Umbilical cord (tissue), 2 donors: ENCODE data around the gene FLT4. TPM values are rescaled to one million over a fixed set of nuclear protein-coding genes. Genes with fewer than 3 reads are reported as not detected.
"Not testable (repeated sequence)": the region's sequence is repeated elsewhere in the genome, so short reads cannot be mapped to it uniquely, and the experiment has no call there.

ENCODE experiments used
- DNase-seq: peaks from one replicate; pipeline ENCODE4 v3.0.0-alpha.2; 2015; ENCODE audit warnings: low spot score
- total RNA-seq: library from RNA; depleted of rRNA; stranded (reverse); fragments of >200 nt; gene quantifications from one replicate; pipeline ENCODE4 v1.2.3, GENCODE V29; 2014; ENCODE audit warnings: low replicate concordance; ENCODE audit not compliant: insufficient read depth

Gene FLT4
- total RNA-seq = 0.48 TPM

DNA sequence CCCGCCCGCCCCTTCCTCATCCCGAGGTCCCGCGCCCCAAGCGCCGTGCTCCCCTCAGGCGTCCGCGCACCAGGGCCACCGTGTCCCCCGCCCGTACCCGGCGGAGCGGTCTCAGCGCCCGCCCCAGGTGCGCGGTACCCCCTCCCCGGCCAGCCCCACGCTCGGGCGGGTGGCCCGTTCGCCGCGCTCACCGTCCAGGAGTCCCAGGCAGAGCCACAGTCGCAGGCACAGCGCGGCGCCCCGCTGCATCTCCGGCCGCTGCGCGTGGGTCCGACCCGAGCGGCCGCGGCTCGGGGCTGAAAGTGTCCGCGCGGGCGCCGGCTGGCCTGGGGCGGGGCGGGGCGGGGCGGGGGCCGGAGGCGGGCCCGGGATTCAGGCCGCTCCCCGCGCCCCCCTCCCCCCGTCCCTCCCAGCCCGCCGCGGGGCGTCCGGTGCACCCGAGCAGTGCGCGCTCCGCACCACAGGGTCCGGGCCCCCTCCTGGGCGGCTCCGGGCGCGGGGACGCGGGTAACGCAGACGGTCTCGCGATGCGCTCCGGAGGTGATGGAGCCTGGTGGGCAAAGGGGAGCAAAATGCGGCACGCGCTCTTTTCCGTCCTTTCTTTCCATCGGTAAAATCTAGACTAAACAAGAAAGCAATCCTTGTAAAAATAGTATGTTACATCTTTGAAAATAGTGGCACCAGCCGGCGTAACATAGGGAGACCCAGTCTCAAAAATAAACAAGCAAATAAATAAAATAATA lies at the start of gene FLT4:
Gene FLT4, minus strand, starts transcription at position 304 of the 743 bp plus-strand sequence. Its CDS starts 55 bp downstream, at position 249.
- no peak for DNase-seq

DNA sequence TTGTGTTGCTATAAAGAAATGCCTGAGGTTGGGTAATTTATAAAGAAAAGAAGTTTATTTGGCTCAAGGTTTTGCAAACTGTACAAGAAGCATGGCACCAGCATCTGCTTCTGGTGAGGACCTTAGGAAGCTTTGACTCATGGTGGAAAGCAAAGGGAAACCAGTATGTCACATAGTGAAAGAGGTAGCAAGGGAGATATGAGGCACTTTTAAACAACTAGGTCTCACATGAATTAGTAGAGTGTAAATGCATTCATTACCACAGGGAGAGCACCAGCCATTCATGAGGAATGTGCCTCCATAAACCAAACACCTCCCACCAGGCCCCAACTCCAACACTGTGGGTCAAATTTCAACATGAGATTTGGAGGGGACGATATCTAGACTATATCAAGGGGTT lies 49.6 kb upstream of the FLT4 start:
- DNase-seq = no peak

DNA sequence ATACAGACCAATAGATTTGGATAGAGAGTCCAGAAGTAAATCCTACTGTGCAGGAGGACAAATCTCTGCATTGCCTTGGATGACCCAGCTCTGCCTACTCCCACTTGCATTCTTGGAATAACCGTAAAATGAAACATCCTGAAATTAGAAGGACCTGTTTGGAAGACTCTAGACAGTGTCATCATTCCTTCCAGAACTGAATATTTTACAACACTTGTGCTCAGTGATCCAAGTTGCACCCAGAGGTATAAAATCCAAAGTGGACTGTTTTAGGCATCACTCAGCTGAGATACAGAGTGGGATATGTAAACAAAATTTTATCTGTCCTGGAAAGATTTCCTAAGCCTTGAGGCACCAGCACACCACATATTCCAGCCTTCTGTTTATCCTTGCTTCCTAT lies 46.7 kb upstream of the FLT4 start:
- DNase-seq = no peak

DNA sequence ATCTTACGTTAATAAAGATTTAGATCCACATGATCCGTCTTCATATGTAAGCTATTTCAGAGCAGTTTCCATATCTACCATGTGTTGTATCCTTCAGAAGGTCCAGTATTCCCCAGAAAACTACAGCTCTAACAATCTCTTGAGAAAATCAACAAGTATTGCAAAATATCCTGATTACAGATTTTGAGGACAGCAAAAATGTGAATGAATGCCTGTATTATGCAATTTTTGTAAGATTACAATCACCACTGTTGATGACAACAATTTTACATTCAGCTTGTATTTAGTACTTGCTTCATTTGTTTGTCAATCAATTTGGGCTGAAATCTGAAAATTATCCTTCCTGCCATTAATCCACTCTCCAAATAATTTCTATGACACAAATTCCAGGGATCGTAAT lies 43.0 kb upstream of the FLT4 start:
- DNase-seq = no peak

GRCh38 chr5:180691046-180691445 lies 41.6 kb upstream of the FLT4 start:
- DNase-seq = no peak

DNA sequence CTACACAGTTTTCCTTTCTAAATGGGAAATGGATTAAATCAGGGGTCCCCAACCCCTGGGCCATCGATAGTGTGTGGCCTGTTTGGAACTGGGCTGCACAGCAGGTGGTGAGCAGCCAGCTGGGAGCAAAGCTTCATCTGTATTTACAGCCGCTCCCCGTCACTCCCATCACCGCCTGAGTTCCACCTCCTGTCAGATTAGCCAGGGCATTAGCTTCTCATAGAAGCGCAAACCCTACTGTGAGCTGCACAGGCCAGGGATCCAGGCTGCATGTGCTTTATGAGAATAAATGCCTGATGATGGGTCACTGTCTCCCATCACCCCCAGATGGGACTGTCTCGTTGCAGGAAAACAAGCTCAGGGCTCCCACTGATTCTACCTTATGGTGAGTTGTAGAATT lies 41.2 kb upstream of the FLT4 start:
- DNase-seq = no peak

DNA sequence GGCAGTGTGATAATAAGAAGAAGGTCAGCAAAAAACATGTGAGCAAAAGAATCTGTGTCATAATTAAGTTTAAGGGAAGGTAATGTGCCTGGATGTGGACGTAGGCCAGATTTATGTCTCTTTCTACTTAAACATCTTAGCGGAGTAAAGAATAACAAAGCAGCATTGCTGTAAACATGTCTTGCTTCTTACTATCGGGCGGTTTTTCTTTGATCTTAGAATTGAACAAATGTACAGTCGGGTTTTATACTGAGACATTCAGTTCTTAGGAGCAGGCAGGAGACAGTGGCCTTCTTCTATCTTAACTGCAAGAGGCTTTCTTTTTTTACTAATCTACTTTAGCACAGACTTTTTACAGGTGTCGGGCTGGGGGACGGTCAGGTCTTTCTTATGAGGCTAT lies 40.4 kb upstream of the FLT4 start:
- DNase-seq = no peak

DNA sequence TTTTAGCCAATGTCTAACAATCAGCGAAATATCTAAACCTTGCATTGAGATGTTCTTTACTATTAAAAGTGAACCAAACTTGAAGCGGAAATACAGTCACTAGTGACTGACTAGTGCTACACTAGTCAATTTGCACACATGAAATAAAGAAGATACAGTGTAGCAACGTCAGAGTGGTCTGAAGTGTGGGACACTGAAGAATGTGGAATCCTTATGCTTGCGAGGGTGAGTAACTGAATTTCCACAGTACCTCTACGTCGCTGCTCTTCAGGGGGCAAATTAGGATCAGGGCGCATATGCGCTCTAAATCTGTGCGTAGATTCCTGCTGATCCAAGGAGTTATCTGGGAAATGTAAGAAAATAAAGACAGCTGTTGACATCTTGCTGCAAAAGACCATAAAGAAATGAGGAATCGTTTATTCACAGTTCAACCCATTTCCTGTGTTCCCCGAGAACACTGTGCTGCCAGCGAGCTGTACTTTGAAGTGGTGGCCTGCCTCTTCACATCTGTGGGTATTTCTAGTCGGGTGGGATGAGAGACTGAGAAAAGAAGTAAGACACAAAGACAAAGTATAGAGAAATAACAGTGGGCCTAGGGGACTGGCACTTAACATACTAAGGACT lies 39.8 kb upstream of the FLT4 start:
- peak; percentile 22 for DNase-seq

GRCh38 chr5:180688330-180689070 lies 39.1 kb upstream of the FLT4 start:
- DNase-seq = peak; percentile 13

- not testable (repeated sequence) for DNase-seq
Observed at GRCh38 chr5:180686799-180687198, 37.4 kb upstream of the FLT4 start.

- no peak for DNase-seq
Observed at GRCh38 chr5:180684623-180685161, 35.3 kb upstream of the FLT4 start.

DNA sequence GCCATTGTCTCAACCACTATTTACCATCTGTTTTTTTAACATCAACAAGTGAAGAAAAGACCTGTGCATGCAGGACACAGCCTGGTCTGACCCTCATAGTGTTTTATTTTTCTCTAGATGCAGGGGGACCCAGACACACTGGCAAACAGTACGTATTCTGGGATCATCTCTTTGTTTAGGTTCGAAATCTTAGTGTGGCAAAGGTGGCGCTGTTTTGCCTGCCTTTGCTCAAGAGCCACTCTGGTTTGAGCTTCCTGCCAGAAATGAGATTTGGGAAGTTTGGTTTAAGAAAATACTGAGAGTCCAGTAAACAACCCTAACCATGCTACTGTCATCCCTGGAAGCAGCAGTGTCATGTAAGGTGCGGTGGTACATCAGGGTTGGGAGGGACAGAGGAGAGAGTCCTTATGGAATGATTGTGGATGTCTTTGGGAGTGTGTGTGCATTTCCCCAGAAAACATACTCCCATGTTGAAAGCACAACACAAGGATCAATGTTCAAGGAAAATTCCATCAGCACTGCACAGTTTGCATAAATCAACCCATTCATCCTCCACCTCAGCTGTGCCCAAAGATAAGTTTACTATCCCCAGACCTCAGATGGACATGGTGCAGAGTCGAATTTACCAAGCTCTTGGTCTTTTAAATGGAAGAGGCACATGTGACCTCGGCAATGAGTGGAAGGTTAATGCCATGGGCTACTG lies 34.0 kb upstream of the FLT4 start:
- DNase-seq = no peak

GRCh38 chr5:180682560-180682959 lies 33.2 kb upstream of the FLT4 start:
- no peak for DNase-seq

- DNase-seq = not testable (repeated sequence)
Observed at GRCh38 chr5:180682008-180682407, 32.6 kb upstream of the FLT4 start.

- not testable (repeated sequence) for DNase-seq
Observed at GRCh38 chr5:180678319-180678718, 28.9 kb upstream of the FLT4 start.

DNA sequence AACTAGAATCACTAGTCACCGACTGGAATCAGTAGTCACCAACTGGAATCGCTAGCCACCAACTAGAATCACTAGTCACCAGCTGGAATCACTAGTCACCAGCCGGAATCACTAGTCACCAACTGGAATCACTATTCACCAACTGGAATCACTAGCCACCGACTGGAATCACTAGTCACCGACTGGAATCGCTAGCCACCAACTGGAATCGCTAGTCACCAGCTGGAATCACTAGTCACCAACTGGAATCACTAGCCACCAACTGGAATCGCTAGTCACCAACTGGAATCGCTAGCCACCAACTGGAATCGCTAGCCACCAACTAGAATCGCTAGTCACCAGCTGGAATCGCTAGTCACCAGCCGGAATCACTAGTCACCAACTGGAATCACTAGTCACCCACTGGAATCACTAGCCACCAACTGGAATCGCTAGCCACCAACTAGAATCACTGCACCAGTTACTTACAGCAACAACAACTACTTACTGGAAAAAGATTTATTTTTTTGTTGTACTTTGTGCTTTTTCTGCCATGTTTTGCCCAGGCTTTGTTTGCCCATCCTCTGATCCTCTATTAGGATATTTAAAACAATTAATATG lies 25.7 kb upstream of the FLT4 start:
- no peak for DNase-seq

- not testable (repeated sequence) for DNase-seq
Observed at GRCh38 chr5:180674090-180674475, 24.7 kb upstream of the FLT4 start.

- DNase-seq = no peak
Observed at GRCh38 chr5:180673371-180674089, 24.1 kb upstream of the FLT4 start.

GRCh38 chr5:180671958-180672524 lies 22.6 kb upstream of the FLT4 start:
- DNase-seq = not testable (repeated sequence)
